Upper lobe of left lung (tissue), 4 donors: ENCODE data around the gene MID2.

Source experiments
- CTCF ChIP-seq, 6 experiments: fragments of 450-650 bp in 4 of 6; fragments of 200-600 bp in 2 of 6; sonication (generic) in 2 of 6; IDR thresholded peaks; one replicate each; pipeline ENCODE4 v1.5.1; 2016 to 2019; ENCODE audit warnings: antibody characterized with exemption in 6 of 6
- POLR2A ChIP-seq, 4 donors: fragments of 450-650 bp; IDR thresholded peaks; one replicate each; pipeline ENCODE4 v1.5.1; 2016 to 2017; ENCODE audit warnings: antibody characterized with exemption in 4 of 4, mild to moderate bottlenecking in 2 of 4
- POLR2AphosphoS5 ChIP-seq, 2 donors: sonication (generic); formaldehyde crosslinking; IDR thresholded peaks; one replicate each; pipeline ENCODE4 v1.5.1; 2017; ENCODE audit warnings: antibody characterized with exemption in 2 of 2

GRCh38 chrX:107970073-107970472 is 144.4 kb downstream of the MID2 start:
- TF ChIP-seq CTCF (IDR thresholded peaks at IDR 0.05) (no peak), POLR2A (IDR thresholded peaks at IDR 0.05) (no peak), POLR2AphosphoS5 (IDR thresholded peaks at IDR 0.05) (no peak)
